SJCRH30 (cell line): Measurements from ENCODE around the gene ZCCHC14. TPM values are rescaled to one million over a fixed set of nuclear protein-coding genes. Genes with fewer than 3 reads are reported as not detected.

ENCODE experiments used
- DNase-seq, 2 experiments: peaks; one replicate each; pipeline ENCODE4 v3.0.0-alpha.2; 2015 to 2020
- H3K27ac ChIP-seq: fragments of 250-450 bp; sonication (Bioruptor Pico); 2 replicates; pipeline ENCODE4 v1.5.1; 2020; ENCODE audit warnings: mild to moderate bottlenecking, moderate library complexity
- H3K27me3 ChIP-seq: fragments of 250-450 bp; sonication (Bioruptor Pico); 2 replicates; pipeline ENCODE4 v1.5.1; 2020; ENCODE audit warnings: mild to moderate bottlenecking, moderate library complexity
- H3K36me3 ChIP-seq: fragments of 250-450 bp; sonication (Bioruptor Pico); 2 replicates; pipeline ENCODE4 v1.5.1; 2020; ENCODE audit warnings: mild to moderate bottlenecking, moderate library complexity
- H3K4me1 ChIP-seq: fragments of 250-450 bp; sonication (Bioruptor Pico); 2 replicates; pipeline ENCODE4 v1.5.1; 2020; ENCODE audit warnings: mild to moderate bottlenecking, moderate library complexity
- H3K4me3 ChIP-seq: fragments of 250-450 bp; sonication (Bioruptor Pico); 2 replicates; pipeline ENCODE4 v1.5.1; 2020; ENCODE audit warnings: mild to moderate bottlenecking, moderate library complexity
- H3K9me3 ChIP-seq: fragments of 250-450 bp; sonication (Bioruptor Pico); replicated peaks from 2 replicates; pipeline ENCODE4 v1.5.1; 2020; ENCODE audit warnings: mild to moderate bottlenecking, moderate library complexity
- total RNA-seq: library from RNA; depleted of rRNA; stranded (reverse); fragments of >200 nt; shearing (Covaris generic); gene quantifications from 2 replicates; pipeline ENCODE4 v1.2.3, GENCODE V29; 2014

ZCCHC14 gene
- total RNA-seq, 1 experiment from 2014 or later, result 7.5 TPM

DNA sequence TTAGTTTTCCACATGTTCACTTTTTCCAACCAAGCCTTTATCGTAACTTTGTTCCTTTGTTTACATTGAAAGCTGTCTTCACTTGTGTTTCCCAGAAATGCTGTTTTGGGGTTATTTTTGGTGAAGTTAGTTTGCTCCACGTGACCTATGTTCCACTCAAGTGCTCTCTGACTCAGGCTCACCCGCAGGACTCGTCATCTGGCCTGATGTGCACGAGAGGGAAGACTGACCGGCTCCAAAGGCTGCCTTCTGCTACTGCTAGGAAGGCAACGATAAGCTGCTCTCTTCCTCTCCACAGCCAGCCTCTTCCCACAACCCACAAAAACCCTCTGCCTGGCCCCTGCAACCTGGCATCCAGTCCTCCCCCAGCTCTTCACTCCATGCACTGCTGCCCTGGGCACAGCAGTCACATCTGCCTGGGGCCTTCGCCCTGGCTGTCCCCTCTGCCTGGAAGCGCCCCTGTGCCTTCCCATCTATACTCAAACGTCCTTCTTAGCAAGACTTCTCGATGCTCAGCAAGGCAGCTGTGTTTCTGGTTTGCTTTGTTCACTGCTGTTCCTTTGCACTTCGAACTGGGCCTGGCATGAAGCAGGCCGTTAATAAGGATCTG lies 28.0 kb downstream of the ZCCHC14 start:
- no peaks in the 10 kb centered on the region for H3K9me3 ChIP-seq
- H3K4me1 ChIP-seq, result peaks cover 23% of the 10 kb centered on the region
- H3K27ac ChIP-seq, result peak overlapping the region; percentile 35
- H3K27me3 ChIP-seq, result no peaks in the 10 kb centered on the region
- no peak overlapping the region for H3K4me3 ChIP-seq
- no peaks in the 10 kb centered on the region for H3K36me3 ChIP-seq
- DNase-seq, result peak; percentile 38 to 44

DNA sequence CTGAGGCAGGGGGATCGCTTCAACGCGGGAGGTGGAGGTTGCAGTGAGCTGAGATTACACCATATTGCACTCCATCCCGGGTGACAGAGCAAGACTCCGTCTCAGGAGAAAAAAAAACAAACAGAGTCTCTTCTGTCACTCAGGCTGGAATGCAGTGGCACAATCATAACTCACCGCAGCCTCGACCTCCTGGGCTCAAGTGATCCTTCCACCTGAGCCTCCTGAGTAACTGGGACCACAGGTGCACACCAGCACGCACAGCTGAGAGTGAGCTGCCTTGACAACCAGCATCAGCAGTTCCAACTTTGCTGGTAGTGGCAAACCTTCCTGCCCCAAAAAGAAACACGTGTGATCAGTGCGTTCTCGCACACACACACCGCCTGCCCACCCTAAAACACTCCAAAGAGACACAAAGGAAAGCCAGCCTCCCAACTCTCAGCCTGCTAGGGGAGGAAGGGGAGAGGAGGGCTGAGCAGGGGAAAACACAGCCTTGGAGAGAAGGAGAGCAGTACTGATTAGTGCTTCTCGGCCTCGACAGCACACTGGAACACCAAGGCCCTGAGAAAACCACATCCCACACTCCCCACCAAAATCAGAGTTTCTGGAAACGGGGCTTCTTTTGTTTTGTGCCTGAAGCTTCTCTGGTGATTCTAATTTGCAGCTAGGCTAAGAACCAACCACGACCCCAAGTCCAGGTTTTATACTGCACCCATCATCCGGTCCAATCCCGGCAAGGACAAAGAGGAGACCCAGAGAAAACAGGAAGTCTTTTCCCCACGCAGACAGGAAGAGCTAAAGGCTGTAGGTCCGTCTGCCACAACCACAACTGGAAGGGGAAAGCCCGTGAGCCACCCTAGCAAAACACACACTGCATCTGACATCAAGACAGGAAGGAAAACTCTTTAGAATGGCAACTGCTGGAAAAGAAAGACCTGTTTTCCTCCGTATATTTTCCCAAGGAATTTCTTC lies 28.8 kb downstream of the ZCCHC14 start:
- peaks cover 23% of the 10 kb centered on the region for H3K4me1 ChIP-seq

DNA sequence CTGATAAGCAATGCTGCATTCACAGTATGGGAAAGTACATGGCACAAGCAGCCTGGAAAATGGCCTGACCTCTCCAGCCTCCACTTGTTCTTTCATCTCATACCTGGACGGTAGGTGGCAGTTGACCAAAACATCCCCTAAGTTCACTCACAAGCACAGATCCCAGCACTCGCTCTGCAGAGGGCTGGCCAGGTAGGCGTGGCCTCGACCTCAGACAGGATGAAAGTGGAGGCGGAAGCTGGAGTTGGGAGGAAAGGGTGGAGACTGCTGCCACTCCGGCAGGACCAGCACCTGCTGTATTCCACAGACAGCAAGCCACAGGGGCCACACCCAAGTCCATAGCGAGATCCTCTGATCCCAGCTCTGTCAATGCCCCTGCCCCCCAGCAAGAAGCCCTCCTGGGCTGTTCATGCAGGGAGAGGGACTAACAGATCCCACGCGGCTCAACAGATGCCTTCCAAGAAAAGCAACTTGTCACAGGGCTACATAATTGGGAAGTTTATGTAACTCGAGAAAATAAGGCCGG lies 31.3 kb downstream of the ZCCHC14 start:
- DNase-seq, result peak; percentile 56 to 62
- Histone ChIP-seq H3K9me3 (no peaks in the 10 kb centered on the region), H3K27ac (peak overlapping the region; percentile 15; the same call in 1 of the 2 replicates), H3K4me3 (no peak overlapping the region), H3K27me3 (no peaks in the 10 kb centered on the region), H3K4me1 (peaks cover 40% of the 10 kb centered on the region), H3K36me3 (0 out of 2 replicates have a peak, but pooled peaks cover 2% of the 10 kb centered on the region)

More for the DNA sequence above, 28.8 kb downstream of the ZCCHC14 start:
- Histone ChIP-seq H3K4me3 (no peak overlapping the region), H3K27me3 (no peaks in the 10 kb centered on the region), H3K36me3 (0 out of 2 replicates have a peak, but pooled peaks cover 2% of the 10 kb centered on the region), H3K9me3 (no peaks in the 10 kb centered on the region), H3K27ac (peak overlapping the region; percentile 35)
- DNase-seq, result peak in 1 of 2 experiments; percentile 13

DNA sequence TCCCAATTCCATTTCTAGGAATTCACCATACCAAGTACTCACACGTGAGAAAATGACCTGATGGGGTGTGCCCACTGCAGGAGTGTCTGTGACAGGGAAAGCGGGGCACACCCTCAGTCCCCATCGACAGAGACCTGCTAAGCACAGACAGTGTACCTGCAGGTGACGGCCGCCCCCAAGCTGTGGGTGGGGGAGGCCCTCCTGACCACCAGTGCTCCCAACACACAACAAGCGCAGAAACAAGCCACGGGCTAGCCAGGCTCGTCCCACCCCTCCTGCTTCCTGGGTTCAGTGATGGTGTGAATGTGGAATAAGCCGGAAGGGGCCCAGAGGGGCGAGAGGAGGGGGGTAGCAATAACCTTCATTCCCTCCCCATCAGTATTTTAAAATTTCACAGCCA lies 31.9 kb downstream of the ZCCHC14 start:
- no peak overlapping the region for H3K4me3 ChIP-seq
- H3K4me1 ChIP-seq, result peaks cover 40% of the 10 kb centered on the region
- no peak for DNase-seq
- H3K36me3 ChIP-seq, result 0 out of 2 replicates have a peak, but pooled peaks cover 2% of the 10 kb centered on the region
- no peaks in the 10 kb centered on the region for H3K27me3 ChIP-seq
- no peak overlapping the region for H3K27ac ChIP-seq
- H3K9me3 ChIP-seq, result no peaks in the 10 kb centered on the region

DNA sequence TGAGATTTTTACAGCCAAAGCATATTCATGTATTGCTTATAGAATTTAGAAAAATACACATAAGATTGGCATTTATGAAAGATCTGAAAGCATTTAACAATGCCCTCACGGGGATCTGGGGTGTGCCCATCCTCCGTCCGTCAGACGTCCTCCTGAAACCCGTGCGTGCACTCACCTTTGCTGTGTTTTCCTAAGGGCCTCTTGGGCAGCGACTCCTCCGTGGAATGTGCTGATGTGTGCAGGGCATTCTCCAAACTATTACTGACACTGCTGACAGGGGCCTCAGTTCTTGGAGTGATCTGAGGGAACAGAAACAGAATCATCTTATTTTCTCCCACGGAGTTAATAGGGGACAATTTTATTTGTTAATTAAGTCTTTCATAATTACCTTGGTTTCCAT lies 33.0 kb downstream of the ZCCHC14 start:
- no peak overlapping the region for H3K27ac ChIP-seq
- 0 out of 2 replicates have a peak, but pooled peaks cover 2% of the 10 kb centered on the region for H3K36me3 ChIP-seq
- H3K4me3 ChIP-seq, result no peak overlapping the region
- no peaks in the 10 kb centered on the region for H3K27me3 ChIP-seq
- no peaks in the 10 kb centered on the region for H3K9me3 ChIP-seq
- no peak for DNase-seq
- peaks cover 31% of the 10 kb centered on the region for H3K4me1 ChIP-seq

DNA sequence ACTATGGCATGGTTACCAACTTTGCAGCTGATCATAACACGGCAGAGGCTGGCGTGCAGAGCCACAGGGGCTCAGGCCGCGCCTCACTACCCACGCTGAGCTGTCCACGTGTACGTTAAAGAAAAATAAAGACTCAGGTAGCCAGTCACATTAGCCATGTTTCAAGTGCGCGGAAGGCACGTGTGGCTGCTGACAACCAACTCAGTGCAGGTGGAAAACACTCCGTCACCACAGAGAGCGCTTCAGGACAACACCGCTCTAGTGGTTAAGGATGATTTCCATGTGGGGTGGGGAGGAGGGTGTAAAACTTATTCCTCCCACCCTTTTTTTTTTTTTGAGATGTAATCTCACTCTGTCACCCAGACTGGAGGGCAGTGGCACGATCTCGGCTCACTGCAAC lies 33.8 kb downstream of the ZCCHC14 start:
- H3K9me3 ChIP-seq, result no peaks in the 10 kb centered on the region
- H3K4me3 ChIP-seq, result no peak overlapping the region

DNA sequence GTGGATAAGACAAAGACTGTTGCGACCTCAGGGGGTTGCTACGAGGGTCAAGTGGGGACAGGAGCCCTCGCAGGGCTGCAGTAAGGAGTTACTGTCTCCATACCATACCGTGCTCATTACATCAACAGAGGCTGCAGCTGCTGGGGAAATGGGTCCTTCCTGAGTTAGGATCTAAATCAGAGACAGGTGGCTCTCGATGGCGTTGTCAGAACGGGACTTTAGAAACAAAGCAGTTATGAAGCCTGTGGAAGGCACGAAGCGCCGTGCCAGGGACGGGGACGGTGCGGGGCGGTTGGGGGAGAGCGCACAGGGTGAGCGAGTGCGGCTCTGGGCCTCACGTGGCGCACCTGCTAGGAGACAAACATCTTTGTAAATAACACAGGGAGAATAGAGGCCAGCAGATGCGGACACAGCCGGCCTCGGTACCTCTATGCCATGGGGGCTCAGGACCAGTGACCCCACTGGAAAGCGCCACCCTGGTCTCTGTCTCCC lies 34.4 kb downstream of the ZCCHC14 start:
- Histone ChIP-seq H3K4me1 (peaks cover 20% of the 10 kb centered on the region), H3K4me3 (no peak overlapping the region), H3K27ac (peak overlapping the region; percentile 81), H3K9me3 (no peaks in the 10 kb centered on the region), H3K36me3 (0 out of 2 replicates have a peak, but pooled peaks cover 2% of the 10 kb centered on the region), H3K27me3 (no peaks in the 10 kb centered on the region)
- peak; percentile 38 to 44 for DNase-seq

More for the DNA sequence above, 33.8 kb downstream of the ZCCHC14 start:
- 0 out of 2 replicates have a peak, but pooled peaks cover 2% of the 10 kb centered on the region for H3K36me3 ChIP-seq
- peak overlapping the region; percentile 81 for H3K27ac ChIP-seq
- no peak for DNase-seq
- H3K4me1 ChIP-seq, result peaks cover 22% of the 10 kb centered on the region
- H3K27me3 ChIP-seq, result no peaks in the 10 kb centered on the region

DNA sequence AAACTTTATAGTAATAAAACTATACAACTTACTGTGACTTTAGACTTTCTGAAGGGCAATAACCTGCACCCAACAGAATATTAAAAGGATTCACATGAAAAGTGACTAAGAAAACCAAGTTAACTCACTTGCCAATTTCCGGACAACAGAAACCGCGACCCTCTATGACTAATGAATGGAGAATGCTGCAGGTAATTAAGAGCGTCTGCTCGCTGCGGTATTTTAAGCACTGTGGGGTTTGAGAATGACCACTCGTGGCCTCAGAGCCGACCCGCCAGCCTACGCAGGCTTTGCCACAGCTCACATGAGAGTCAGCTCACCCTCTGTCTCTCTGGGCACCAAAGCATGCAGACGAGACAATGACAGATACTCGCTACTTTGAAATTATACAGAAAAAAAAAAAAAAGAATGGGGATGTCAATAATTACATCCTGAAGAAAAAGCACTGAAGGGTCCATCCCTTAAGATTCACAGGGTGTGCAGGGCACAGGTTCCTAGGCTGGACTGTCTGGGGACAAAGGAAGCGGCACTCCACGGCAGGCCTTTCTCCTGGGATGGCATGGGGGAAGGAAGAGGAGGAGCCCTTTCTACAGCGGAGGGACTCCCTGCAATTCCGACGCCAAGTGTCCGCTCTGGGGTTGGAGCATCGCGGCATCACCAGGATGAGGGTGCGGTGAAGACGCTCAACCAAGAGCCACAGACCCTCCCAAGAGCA lies 35.0 kb downstream of the ZCCHC14 start:
- Histone ChIP-seq H3K4me3 (no peak overlapping the region), H3K36me3 (0 out of 2 replicates have a peak, but pooled peaks cover 2% of the 10 kb centered on the region), H3K9me3 (no peaks in the 10 kb centered on the region), H3K4me1 (peaks cover 20% of the 10 kb centered on the region), H3K27ac (peak overlapping the region; percentile 81), H3K27me3 (no peaks in the 10 kb centered on the region)
- DNase-seq, result peak; percentile 53 to 61

DNA sequence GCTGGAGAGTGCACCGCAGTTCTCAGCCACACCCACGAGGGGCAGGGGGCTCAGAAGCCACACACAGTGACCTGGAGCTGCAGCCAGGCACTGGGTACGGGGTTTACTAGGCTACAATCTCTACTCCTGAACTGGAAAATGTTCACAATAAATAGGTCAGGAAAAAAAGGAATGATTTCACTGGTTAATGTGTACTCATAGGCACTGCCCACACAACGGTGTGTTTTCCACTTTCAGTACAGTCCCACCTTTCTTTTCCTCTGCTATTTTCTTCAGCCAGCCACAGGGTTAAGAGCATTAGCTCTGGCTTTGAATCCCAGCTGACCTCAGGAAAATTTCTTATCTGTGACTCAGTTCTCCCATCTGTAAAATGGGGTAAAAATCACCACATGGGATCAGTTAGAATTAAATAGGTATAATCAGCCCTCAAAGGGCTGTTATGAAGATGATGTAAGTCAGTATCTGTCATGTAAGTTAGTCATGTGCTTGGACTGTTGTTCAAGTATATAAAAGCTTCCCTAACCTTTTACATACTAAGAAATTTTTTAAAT lies 35.7 kb downstream of the ZCCHC14 start:
- DNase-seq, result no peak
- H3K4me1 ChIP-seq, result peaks cover 20% of the 10 kb centered on the region
- no peaks in the 10 kb centered on the region for H3K9me3 ChIP-seq
- H3K27ac ChIP-seq, result peak overlapping the region; percentile 81
- H3K36me3 ChIP-seq, result 0 out of 2 replicates have a peak, but pooled peaks cover 2% of the 10 kb centered on the region
- H3K27me3 ChIP-seq, result no peaks in the 10 kb centered on the region
- no peak overlapping the region for H3K4me3 ChIP-seq

DNA sequence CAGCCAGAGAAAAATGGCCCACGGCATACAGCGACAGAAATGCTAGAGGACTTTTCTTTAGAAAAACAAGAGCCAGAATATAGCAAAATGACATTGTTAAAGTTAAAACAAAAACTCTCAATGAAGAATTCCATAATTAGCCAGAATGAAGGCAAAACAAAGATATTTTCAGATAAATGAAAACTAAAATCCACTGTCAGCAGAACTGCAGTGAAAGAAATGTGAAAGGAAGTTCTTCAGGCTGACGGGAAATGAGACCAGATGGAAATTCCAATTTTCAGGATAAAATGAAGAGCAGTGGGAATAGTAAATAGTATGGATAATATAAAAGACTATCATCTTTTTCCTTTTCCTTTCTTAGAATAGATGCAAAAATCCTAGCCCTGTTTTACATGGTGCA lies 38.4 kb downstream of the ZCCHC14 start:
- H3K36me3 ChIP-seq, result no peaks in the 10 kb centered on the region
- no peak overlapping the region for H3K4me3 ChIP-seq
- no peaks in the 10 kb centered on the region for H3K9me3 ChIP-seq
- no peak for DNase-seq
- peaks cover 17% of the 10 kb centered on the region for H3K4me1 ChIP-seq
- H3K27ac ChIP-seq, result no peak overlapping the region
- H3K27me3 ChIP-seq, result no peaks in the 10 kb centered on the region

DNA sequence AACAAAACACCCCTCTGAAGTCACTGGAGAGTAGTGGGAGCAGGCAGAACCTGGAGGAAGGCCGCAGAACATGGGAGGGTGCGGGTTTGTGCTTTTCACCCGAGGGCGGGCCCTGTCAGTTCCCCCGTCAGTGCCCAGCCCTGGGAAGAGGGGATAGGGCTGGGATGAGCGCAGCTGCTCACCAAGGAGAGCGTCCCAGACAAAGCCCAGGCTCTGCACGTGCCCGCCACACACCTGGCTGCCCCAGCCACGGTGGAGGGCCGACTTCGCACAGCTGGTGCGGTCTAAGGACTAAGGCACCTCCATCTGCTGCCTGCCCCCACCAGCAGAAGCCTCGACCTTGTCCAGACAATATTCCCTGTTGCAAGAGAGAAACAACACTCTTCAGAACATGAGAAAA lies 39.5 kb downstream of the ZCCHC14 start:
- DNase-seq, result no peak
- no peak overlapping the region for H3K27ac ChIP-seq
- H3K36me3 ChIP-seq, result no peaks in the 10 kb centered on the region
- no peak overlapping the region for H3K4me3 ChIP-seq
- H3K4me1 ChIP-seq, result peaks cover 10% of the 10 kb centered on the region
- H3K9me3 ChIP-seq, result no peaks in the 10 kb centered on the region
- H3K27me3 ChIP-seq, result no peaks in the 10 kb centered on the region

DNA sequence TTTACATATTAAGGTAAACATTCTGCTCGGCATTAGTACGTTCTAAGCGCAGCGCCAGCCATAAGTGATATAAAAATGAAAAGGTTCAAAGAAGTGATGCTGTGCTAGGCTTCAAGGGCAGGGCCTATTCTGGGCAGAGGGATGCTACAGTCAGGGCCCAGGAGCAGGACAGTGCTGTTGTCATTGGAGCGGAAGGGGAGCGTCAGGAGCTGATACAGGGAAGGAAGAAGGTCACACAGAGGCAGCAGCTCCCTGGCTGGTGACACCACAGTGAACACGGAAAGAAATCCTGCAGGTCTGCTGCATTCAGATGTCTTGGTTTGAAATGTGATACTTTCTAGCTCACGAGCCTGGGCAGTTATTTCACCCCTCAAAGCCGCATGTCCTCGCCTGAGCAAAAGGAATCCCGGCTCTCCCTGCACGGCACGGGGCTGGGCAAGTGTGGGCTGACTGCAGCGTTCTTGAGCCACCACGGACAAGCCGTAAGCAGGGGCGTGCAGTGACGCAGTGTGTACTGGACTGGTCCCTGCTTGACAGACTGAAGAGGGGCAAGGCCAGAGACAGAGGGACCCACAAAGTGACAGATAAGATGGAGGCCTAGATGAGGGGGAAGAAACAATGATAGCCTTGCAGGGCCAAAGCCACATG lies 41.1 kb downstream of the ZCCHC14 start:
- H3K4me1 ChIP-seq, result no peaks in the 10 kb centered on the region
- H3K27me3 ChIP-seq, result no peaks in the 10 kb centered on the region
- DNase-seq, result no peak
- no peaks in the 10 kb centered on the region for H3K36me3 ChIP-seq
- H3K4me3 ChIP-seq, result no peak overlapping the region
- no peak overlapping the region for H3K27ac ChIP-seq
- no peaks in the 10 kb centered on the region for H3K9me3 ChIP-seq

DNA sequence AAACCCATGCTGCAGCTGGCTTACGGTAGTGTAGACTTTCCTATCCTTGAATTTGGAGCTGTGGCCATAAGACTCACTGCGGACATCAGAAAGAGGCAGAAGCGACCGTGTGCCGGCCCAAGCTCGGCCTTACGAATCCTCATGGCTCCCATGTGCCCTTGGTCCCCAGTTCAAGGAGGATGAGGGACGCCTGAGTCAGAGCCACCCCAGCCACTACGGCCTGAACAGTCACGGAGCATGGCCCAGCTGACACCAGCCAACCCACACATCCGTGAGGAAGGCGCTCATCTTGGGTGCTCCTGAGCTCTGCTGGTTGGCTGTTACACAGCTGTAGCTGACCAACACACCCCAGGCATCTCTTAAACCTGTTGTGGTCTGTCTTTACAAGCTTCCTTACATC lies 44.0 kb downstream of the ZCCHC14 start:
- Histone ChIP-seq H3K9me3 (no peaks in the 10 kb centered on the region), H3K4me1 (no peaks in the 10 kb centered on the region), H3K27me3 (no peaks in the 10 kb centered on the region), H3K27ac (no peak overlapping the region), H3K36me3 (no peaks in the 10 kb centered on the region), H3K4me3 (no peak overlapping the region)
- no peak for DNase-seq
